ENCODE data around the gene EFNB2. TPM values are rescaled to one million over a fixed set of nuclear protein-coding genes. Genes with fewer than 3 reads are reported as not detected.

The EFNB2 gene
- total RNA-seq, 1 donor from 2014 or later, result 21.6 TPM

- DNase-seq (ENCODE audit: low spot score), result no peak
These were observed 15.9 kb upstream of the EFNB2 start for GRCh38 chr13:106551350-106551749.

- DNase-seq (ENCODE audit: low spot score), result no peak
These were observed 15.2 kb upstream of the EFNB2 start for GRCh38 chr13:106550570-106551135.

DNA sequence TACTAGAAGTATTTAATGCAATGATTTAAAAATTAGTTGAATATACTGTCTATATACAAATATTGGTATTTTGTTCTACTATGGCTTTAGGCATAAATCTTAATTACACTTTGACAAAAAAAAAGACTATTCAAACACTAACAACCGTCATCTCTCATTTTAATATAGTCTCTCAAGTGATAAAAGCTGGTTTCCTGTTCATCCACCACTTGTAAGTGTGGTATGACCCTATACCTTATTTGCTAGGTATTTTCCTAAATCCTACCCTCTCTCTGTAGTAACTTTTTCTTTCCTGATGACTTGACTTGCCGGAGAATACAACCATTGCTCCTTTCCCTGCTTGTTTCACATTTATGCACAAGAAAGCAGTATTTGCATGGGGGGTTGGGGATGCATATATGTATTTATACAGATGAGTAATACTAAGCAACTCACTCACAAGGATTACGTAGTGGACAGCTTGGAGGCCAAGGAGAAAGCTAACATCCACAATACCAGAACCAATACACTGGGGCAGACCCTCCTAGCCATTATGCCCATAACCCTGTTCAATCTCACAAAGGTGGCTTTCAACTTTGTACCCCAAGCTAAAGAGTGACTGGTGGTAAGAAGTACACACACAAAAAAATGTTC is 12.7 kb upstream of the EFNB2 start:
- DNase-seq (ENCODE audit: low spot score), result no peak

GRCh38 chr13:106541826-106542225 is 6.4 kb upstream of the EFNB2 start:
- no peak for DNase-seq (ENCODE audit: low spot score)

GRCh38 chr13:106540613-106541012 is 5.2 kb upstream of the EFNB2 start:
- no peak for DNase-seq (ENCODE audit: low spot score)

- DNase-seq (ENCODE audit: low spot score), result no peak
These were observed 2.1 kb upstream of the EFNB2 start for GRCh38 chr13:106537521-106537920.

DNA sequence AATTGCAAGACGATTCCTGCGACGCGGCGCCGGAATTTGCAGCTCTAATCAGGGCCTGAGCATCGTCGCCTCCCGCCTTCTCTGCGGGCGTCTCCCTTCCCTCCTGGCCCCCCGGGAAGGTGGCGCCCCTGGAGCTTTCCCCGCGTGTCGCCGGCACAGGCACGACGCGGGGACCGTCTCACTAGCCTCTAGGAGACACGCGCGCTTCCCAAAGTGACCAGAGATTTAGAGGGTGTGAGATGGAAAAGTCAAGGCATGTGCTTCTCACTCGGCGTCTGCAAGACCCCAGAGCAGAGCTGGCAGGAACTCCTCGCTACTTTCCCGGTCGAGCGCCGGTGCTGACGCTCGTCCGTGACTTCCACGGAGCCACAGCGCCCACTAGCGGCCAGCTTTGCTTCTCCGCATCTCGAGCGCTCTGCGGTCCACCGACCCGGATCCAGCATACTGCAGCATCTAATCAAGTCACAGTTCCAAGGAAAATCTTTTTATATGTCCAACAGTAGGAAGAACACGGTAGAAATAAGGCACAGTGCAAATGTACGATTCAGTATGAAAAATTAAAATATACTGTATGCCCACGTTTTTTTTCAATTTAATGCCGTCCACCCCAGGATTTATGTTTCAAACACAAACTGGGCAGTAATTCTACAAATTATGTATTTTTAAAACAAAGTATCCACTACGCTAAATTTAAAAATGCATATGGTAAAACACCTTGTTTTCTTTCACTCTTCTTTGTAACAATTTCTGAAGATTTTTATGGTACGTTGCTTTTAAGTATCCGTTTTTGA is 977 bp upstream of the EFNB2 start:
- DNase-seq (ENCODE audit: low spot score), result peak; percentile 97

DNA sequence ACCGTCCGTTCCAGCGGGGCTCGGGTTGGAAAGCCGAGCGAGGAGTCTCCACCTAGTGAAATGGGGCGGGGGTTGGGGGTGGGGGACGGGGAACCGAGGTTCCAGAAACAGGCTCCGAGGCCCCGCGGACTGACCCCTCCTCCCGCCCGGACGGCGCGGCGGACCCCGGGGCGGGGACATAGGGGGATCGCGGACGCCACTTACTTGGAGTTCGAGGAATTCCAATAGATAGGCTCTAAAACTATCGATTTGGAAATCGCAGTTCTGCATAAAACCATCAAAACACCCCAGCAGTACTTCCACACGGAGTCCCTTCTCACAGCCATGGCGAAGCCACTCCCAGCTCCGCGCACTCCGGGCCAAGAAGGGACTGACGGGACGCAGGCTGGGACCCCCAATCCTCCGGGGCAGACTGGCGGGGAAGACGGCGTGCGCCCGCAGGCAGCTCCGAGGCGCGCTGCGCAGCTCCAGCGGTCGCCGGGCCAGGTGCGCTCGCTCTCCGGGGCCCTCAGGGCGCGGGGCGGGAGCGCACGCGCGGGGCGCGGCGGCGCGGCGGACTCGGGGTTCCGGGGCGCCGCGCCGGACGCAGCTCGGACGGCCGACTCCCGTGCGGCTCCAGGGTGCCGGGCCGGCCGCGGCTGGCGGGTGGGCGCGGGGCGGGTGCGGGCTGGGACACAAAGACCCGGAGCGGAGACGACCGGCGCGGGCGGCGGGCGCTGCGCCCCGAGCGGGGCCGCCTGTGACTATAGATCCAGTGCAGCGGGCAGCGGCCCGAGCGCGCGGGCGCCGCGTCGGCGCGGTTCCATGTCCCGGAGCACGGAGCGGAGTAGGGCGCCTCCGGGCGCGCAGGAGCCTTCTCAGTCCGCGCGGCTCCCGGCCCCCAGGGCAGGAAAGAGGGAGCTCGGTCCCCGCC is 567 bp downstream of the EFNB2 start:
- DNase-seq (ENCODE audit: low spot score), result no peak

- no peak for DNase-seq (ENCODE audit: low spot score)
These were observed 1.4 kb downstream of the EFNB2 start for GRCh38 chr13:106533943-106534638.

- peak; percentile 94 for DNase-seq (ENCODE audit: low spot score)
These were observed 2.1 kb downstream of the EFNB2 start for GRCh38 chr13:106533101-106533942.

- no peak for DNase-seq (ENCODE audit: low spot score)
These were observed 3.1 kb downstream of the EFNB2 start for GRCh38 chr13:106532111-106532929.

DNA sequence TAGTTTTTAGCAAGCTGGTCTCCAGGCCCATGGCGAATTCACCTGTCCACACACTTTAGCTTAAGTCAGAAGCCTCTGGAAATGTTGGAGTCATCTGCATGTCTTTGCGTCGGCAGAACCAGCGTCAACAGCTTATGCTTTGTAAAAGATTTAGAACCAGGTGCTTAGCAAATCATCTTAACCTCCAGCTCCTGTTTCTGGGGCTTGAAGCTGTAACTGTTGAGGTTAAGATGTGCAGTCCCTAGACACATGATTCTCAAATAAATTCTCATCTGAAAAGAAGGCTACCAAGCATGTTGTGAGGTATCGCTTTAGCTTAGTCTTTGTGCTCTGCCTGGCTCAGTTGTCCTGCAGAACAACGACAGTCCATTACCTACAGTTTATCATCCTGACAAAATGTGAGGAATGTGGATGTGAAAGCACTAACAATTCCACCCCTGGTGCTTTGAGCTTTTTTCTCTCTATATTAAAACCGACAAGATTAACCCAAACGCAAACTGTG is 4.4 kb downstream of the EFNB2 start:
- no peak for DNase-seq (ENCODE audit: low spot score)

- DNase-seq (ENCODE audit: low spot score), result no peak
These were observed 5.2 kb downstream of the EFNB2 start for GRCh38 chr13:106530171-106530851.

- no peak for DNase-seq (ENCODE audit: low spot score)
These were observed 5.9 kb downstream of the EFNB2 start for GRCh38 chr13:106529415-106530170.

DNA sequence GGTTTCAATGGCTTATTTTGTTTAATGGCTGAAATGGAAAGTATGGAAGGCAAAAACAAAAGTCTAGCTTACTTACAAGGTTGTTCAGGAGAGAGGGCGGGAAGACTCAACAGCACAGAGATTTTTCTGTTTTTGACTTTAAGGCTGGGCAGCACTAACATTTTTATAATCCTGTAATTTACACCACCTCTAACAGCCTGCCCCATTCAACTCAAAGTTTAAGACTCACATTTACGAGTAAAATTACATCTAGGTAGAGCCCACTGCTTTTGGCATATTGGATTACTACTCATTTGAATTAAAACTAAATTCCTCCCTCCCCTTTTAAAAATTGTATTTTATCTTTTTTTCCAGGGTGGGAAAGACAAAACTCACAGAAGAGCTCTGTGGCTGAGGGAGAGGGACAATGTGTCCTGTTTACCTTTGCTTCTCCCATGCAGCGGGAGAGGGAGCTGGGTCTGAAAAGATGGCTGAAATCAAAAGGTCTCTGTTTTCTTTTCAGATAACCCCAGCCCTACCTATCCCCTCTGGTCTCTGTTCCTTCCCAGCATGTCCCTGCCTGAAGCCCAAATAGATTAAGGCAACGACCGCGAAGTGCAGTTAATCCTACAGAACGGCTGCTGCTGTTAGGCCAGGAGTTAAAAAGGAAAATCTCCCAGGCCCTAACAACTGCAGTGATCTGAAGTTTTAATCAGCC is 6.6 kb downstream of the EFNB2 start:
- no peak for DNase-seq (ENCODE audit: low spot score)

DNA sequence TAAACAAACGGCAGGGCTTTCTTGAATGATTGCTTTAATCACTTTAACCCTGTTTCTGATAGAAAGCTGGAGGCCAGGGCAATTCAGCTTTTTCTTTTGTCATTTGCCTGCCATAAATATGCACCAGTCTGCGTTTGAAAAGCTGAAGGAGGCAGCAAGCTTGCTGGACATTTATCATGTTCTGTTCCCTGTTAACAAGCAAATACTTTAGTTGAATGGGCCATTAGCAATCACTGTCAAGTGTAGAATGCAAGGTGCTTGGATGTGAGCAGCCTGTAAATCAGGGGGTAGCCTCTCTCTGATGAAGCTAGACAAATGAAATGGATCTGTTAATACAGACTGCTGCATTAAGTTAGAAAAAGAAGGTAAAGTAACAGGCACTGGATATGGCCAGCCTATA is 7.6 kb downstream of the EFNB2 start:
- DNase-seq (ENCODE audit: low spot score), result no peak

DNA sequence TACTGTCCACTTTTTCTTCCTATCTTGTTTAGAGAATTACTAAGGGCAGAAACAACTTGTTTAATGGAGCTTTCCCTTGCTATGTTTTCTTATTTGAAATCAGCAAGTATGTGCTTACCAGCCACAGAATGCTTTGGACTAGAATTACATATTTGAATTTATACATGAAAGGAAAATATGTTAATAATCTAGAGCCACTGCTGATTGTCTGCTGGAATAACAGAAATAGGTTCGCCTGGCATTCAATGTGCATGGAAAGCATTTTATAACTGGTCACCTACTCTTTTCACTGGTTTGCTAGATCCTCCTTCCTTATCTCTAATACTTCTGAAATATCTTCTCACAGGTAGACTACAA is 8.0 kb downstream of the EFNB2 start:
- DNase-seq (ENCODE audit: low spot score), result no peak
